IMR-90 (cell line): ENCODE data around the gene CTPS2. TPM values are rescaled to one million over a fixed set of nuclear protein-coding genes. Genes with fewer than 3 reads are reported as not detected.

ENCODE experiments used
- ATAC-seq: fragments of 200-7000 bp; cut with Tn5 transposase; 2 replicates; pipeline ENCODE4 v1.9.1; 2020; ENCODE audit warnings: low read depth, mild to moderate bottlenecking, moderate library complexity
- BruUV-seq: library from RNA; stranded (reverse); fragments of 400-500 nt; replicated peaks from 2 replicates; lab custom pipeline; 2021; lab: Mats Ljungman, UMichigan
- CTCF ChIA-PET: fragments of 300-600 bp; formaldehyde crosslinking; extraction: SDS; loops from one replicate; lab custom pipeline; 2021; ENCODE audit warnings: antibody characterized with exemption; lab: Yijun Ruan, JAX
- POLR2A ChIA-PET: fragments of 300-600 bp; sonication (Branson Sonifier 250); formaldehyde crosslinking; loops from one replicate; lab custom pipeline; 2022; ENCODE audit warnings: antibody characterized with exemption; ENCODE audit not compliant: unreplicated experiment; lab: Charles Lee
- DNase-seq: peaks from one replicate; pipeline ENCODE4 v3.0.0; 2013
- H2AFZ ChIP-seq: replicated peaks from 2 replicates; pipeline ENCODE3; 2013; ENCODE audit warnings: low read length, mild to moderate bottlenecking; ENCODE audit not compliant: poor library complexity
- H2AK5ac ChIP-seq: 2 replicates; pipeline ENCODE4 v1.6.1; 2013; ENCODE audit warnings: low read depth, low read length, inconsistent platforms
- H2AK9ac ChIP-seq: replicated peaks from 2 replicates; pipeline ENCODE3; 2013; ENCODE audit warnings: mild to moderate bottlenecking, low read depth, low read length, moderate library complexity; ENCODE audit not compliant: poor library complexity
- H2BK120ac ChIP-seq: 2 replicates; pipeline ENCODE4 v1.6.1; 2013; ENCODE audit warnings: low read depth, low read length, inconsistent platforms
- H2BK15ac ChIP-seq: 3 replicates; pipeline ENCODE4 v1.6.1; 2013; ENCODE audit warnings: low read depth, low read length, inconsistent platforms
- H2BK20ac ChIP-seq: 2 replicates; pipeline ENCODE4 v1.6.1; 2013; ENCODE audit warnings: low read depth, mild to moderate bottlenecking, inconsistent platforms, low read length, moderate library complexity
- H2BK5ac ChIP-seq: 2 replicates; pipeline ENCODE4 v1.6.1; 2013; ENCODE audit warnings: mild to moderate bottlenecking, low read depth, low read length, inconsistent platforms; ENCODE audit not compliant: poor library complexity, severe bottlenecking
- H3K14ac ChIP-seq: replicated peaks from 2 replicates; pipeline ENCODE4 v1.6.1; 2013; ENCODE audit warnings: low read depth, low read length, inconsistent platforms
- H3K18ac ChIP-seq: 2 replicates; pipeline ENCODE4 v1.6.1; 2013; ENCODE audit warnings: low read depth, low read length, control low read depth
- H3K23ac ChIP-seq: 2 replicates; pipeline ENCODE4 v1.6.1; 2013; ENCODE audit warnings: low read depth, low read length, inconsistent platforms
- H3K27ac ChIP-seq: 2 replicates; pipeline ENCODE4 v1.5.1; 2013; ENCODE audit warnings: mild to moderate bottlenecking, control low read depth, low read length; ENCODE audit not compliant: insufficient read depth
- H3K27me3 ChIP-seq: 2 replicates; pipeline ENCODE4 v1.6.1; 2013; ENCODE audit warnings: low read length; ENCODE audit not compliant: control insufficient read depth, insufficient read depth
- H3K36me3 ChIP-seq: 2 replicates; pipeline ENCODE4 v1.6.1; 2013; ENCODE audit warnings: low read length, mixed read lengths; ENCODE audit not compliant: control insufficient read depth, insufficient read depth
- H3K4ac ChIP-seq: 2 replicates; pipeline ENCODE4 v1.6.1; 2013; ENCODE audit warnings: low read depth, low read length, inconsistent platforms
- H3K4me1 ChIP-seq: 2 replicates; pipeline ENCODE4 v1.6.1; 2013; ENCODE audit warnings: low read length, mixed read lengths; ENCODE audit not compliant: control insufficient read depth, insufficient read depth
- H3K4me2 ChIP-seq: 2 replicates; pipeline ENCODE4 v1.6.1; 2013; ENCODE audit warnings: low read depth, mild to moderate bottlenecking, control low read depth, low read length, moderate library complexity
- H3K4me3 ChIP-seq: 2 replicates; pipeline ENCODE4 v1.5.1; 2013; ENCODE audit warnings: low read depth, mild to moderate bottlenecking, control low read depth, low read length, moderate library complexity; ENCODE audit not compliant: insufficient read depth
- H3K56ac ChIP-seq: 2 replicates; pipeline ENCODE4 v1.6.1; 2013; ENCODE audit warnings: low read length, inconsistent platforms; ENCODE audit not compliant: insufficient read depth; ENCODE audit errors: extremely low read depth
- H3K79me1 ChIP-seq, 2 experiments: 2 replicates each; pipeline ENCODE4 v1.6.1; 2013; ENCODE audit warnings: low read length in 2 of 2, inconsistent platforms in 1 of 2, low read depth in 1 of 2
- H3K9ac ChIP-seq: 2 replicates; pipeline ENCODE4 v1.6.1; 2013; ENCODE audit warnings: low read depth, low read length, control low read depth
- H3K9me1 ChIP-seq: 2 replicates; pipeline ENCODE4 v1.6.1; 2013; ENCODE audit warnings: low read length, inconsistent platforms; ENCODE audit not compliant: insufficient read depth
- H3K9me3 ChIP-seq: 2 replicates; pipeline ENCODE4 v1.6.1; 2013; ENCODE audit warnings: low read length; ENCODE audit not compliant: control insufficient read depth, insufficient read depth
- H4K20me1 ChIP-seq: 2 replicates; pipeline ENCODE4 v1.6.1; 2013; ENCODE audit warnings: low read length, inconsistent platforms; ENCODE audit not compliant: insufficient read depth
- H4K5ac ChIP-seq: 2 replicates; pipeline ENCODE4 v1.6.1; 2013; ENCODE audit warnings: mild to moderate bottlenecking, low read depth, low read length, control low read depth
- H4K8ac ChIP-seq, 2 experiments: 2 replicates each; pipeline ENCODE4 v1.6.1; 2013; ENCODE audit warnings: low read depth in 2 of 2, low read length in 2 of 2, control low read depth in 1 of 2, inconsistent platforms in 1 of 2
- H4K91ac ChIP-seq: 2 replicates; pipeline ENCODE4 v1.6.1; 2013; ENCODE audit warnings: low read depth, low read length, inconsistent platforms; ENCODE audit not compliant: insufficient read depth
- CEBPB ChIP-seq: IDR thresholded peaks from 2 replicates; pipeline ENCODE4 v1.6.1; 2012; ENCODE audit warnings: low read depth, low read length, improper control_type of control experiment
- CHD1 ChIP-seq: IDR thresholded peaks from 2 replicates; pipeline ENCODE4 v1.6.1; 2012; ENCODE audit warnings: low read depth, low read length, improper control_type of control experiment
- CTCF ChIP-seq: conservative IDR thresholded peaks from 2 replicates; pipeline ENCODE4 v1.5.1; 2012; ENCODE audit warnings: mild to moderate bottlenecking, low read depth, low read length, improper control_type of control experiment
- MAZ ChIP-seq: IDR thresholded peaks from 2 replicates; pipeline ENCODE4 v1.6.1; 2012; ENCODE audit warnings: low read depth, mild to moderate bottlenecking, low read length, improper control_type of control experiment, moderate library complexity, borderline replicate concordance
- MXI1 ChIP-seq: IDR thresholded peaks from 2 replicates; pipeline ENCODE4 v1.6.1; 2012; ENCODE audit warnings: low read depth, mild to moderate bottlenecking, low read length, moderate library complexity, borderline replicate concordance
- NFE2L2 ChIP-seq: fragments of 150-350 bp; IDR thresholded peaks from 2 replicates; pipeline ENCODE4 v1.6.1; 2016; ENCODE audit warnings: low read depth, mild to moderate bottlenecking, low read length
- RFX5 ChIP-seq: IDR thresholded peaks from 2 replicates; pipeline ENCODE4 v1.8.0; 2012; ENCODE audit warnings: low read depth, mild to moderate bottlenecking, low read length, moderate library complexity
- whole genome bisulfite sequencing, 2 experiments: methylation state at CpG; one replicate each; pipeline versions ENCODE4 v1.1.5 to v1.1.7; 2013; ENCODE audit warnings: missing lambda C conversion rate in 2 of 2; ENCODE audit not compliant: insufficient read length in 1 of 2; ENCODE audit errors: extremely low coverage in 2 of 2; 5-methylcytosine and 5-hydroxymethylcytosine counted together
- dilution Hi-C: fragments of 300-500 bp; cut with HindIII; formaldehyde crosslinking; loops from one replicate; pipeline ENCODE4 v1.14.3; 2018; ENCODE audit warnings: low sequenced_read_pairs; ENCODE audit not compliant: unreplicated experiment
- in situ Hi-C: fragments of 300-500 bp; cut with MboI; formaldehyde crosslinking; loops from 3 replicates; pipeline ENCODE4 v1.14.3; 2019; ENCODE audit warnings: low sequenced_read_pairs, inconsistent platforms, mixed read lengths
- intact Hi-C: fragments of 100-400 bp; cut with micrococcal nuclease; formaldehyde crosslinking; loops from 2 replicates; pipeline ENCODE4 v1.10.0; 2022
- polyA plus RNA-seq, 3 experiments: library from polyadenylated mRNA; depleted of rRNA; stranded (reverse); fragments of >200 nt; gene quantifications; 2 replicates each; pipeline ENCODE4 v1.2.3, GENCODE V29; 2012; ENCODE audit warnings: low replicate concordance in 1 of 3
- total RNA-seq: library from RNA; depleted of rRNA; stranded (reverse); fragments of >200 nt; gene quantifications from 2 replicates; pipeline ENCODE4 v1.2.3, GENCODE V29; 2012

Gene CTPS2
- total and polyA plus RNA-seq, 2 of the 4 experiments (the other 2 are of a cell fraction) = 6.0 to 13.1 TPM

GRCh38 chrX:16601885-16602284, 110.6 kb downstream of the CTPS2 start:
- no peak overlapping the region for H3K23ac ChIP-seq
- H3K36me3 ChIP-seq = no peaks in the 10 kb centered on the region
- no TSS peak for BruUV-seq
- H2BK120ac ChIP-seq = 0 out of 2 replicates have a peak overlapping the region, but pooled peaks have one; percentile 8
- intact Hi-C loops = no loop called here
- H4K5ac ChIP-seq = no peak overlapping the region
- ChIA-PET POLR2A (no interaction called here), CTCF (no interaction called here)
- H3K4me2 ChIP-seq = no peak overlapping the region
- H3K9ac ChIP-seq = no peak overlapping the region
- DNase-seq (no peak), ATAC-seq (no peak)
- no peak overlapping the region; the same call in 2 of the 3 replicates for H2BK15ac ChIP-seq
- no peak overlapping the region for H2BK20ac ChIP-seq
- H2AFZ ChIP-seq = no peak overlapping the region
- no peak overlapping the region for H2AK5ac ChIP-seq
- H3K56ac ChIP-seq = no peak overlapping the region
- 88% methylated on average over 3 of the region's 4 CpGs; no CpG with 5 or more reads in 1 of the 2 experiments for WGBS, 2 experiments
- dilution Hi-C loops = no loop called here
- H4K20me1 ChIP-seq = no peaks in the 10 kb centered on the region
- no peak overlapping the region for H3K4me3 ChIP-seq
- H3K27ac ChIP-seq = no peak overlapping the region
- no peak overlapping the region; the same call in 1 of the 2 replicates for H3K14ac ChIP-seq
- H3K18ac ChIP-seq = no peak overlapping the region
- no peaks in the 10 kb centered on the region for H3K9me3 ChIP-seq
- no peak overlapping the region for H2BK5ac ChIP-seq
- H4K91ac ChIP-seq = no peak overlapping the region
- in situ Hi-C loops = no loop called here
- TF ChIP-seq CEBPB = no peak
- no peak for TF ChIP-seq CHD1
- no peak for TF ChIP-seq CTCF
- no peak for TF ChIP-seq NFE2L2
- TF ChIP-seq MXI1 = no peak
- TF ChIP-seq RFX5 = no peak
- TF ChIP-seq MAZ = no peak
- H3K4me1 ChIP-seq = peaks cover 3% of the 10 kb centered on the region; the same call in 1 of the 2 replicates
- no peaks in the 10 kb centered on the region for H3K9me1 ChIP-seq
- H3K79me1 ChIP-seq = no peaks in the 10 kb centered on the region; a peak in 1 of 4 replicates
- H3K4ac ChIP-seq = no peak overlapping the region
- peak overlapping the region; percentile 50 for H2AK9ac ChIP-seq
- H4K8ac ChIP-seq = no peak overlapping the region
- no peaks in the 10 kb centered on the region for H3K27me3 ChIP-seq
